HepG2 (cell line): ENCODE results near the gene IFT122. TPM values are rescaled to one million over a fixed set of nuclear protein-coding genes. Genes with fewer than 3 reads are reported as not detected.

Source experiments
- ASH2L ChIP-seq: fragments of 300-600, 200-600 bp; sonication (generic); IDR thresholded peaks from 2 replicates; pipeline ENCODE4 v1.7.0; 2017; ENCODE audit warnings: low read depth, mild to moderate bottlenecking, moderate library complexity, mixed read lengths, low read length; ENCODE audit not compliant: insufficient read length
- CREB1 ChIP-seq, 2 experiments: fragments of 450-650 bp in 1 of 2; IDR thresholded peaks; 2 replicates each; pipeline ENCODE4 v1.6.1; 2016 to 2017; ENCODE audit warnings: control low read depth in 1 of 2, mild to moderate bottlenecking in 1 of 2, missing compliant biosample characterization in 1 of 2, missing genetic modification characterization in 1 of 2
- FOXJ3 ChIP-seq: sonication (generic); formaldehyde crosslinking; IDR thresholded peaks from 2 replicates; pipeline ENCODE4 v1.4.0; 2020; ENCODE audit warnings: missing genetic modification reagents, mild to moderate bottlenecking, borderline replicate concordance
- HMG20A ChIP-seq: IDR thresholded peaks from 2 replicates; pipeline ENCODE4 v1.6.1; 2016; ENCODE audit warnings: borderline replicate concordance
- HOXD1 ChIP-seq: sonication (generic); formaldehyde crosslinking; IDR thresholded peaks from 2 replicates; pipeline ENCODE4 v1.5.0; 2020; ENCODE audit warnings: missing genetic modification reagents
- IKZF1 ChIP-seq: fragments of 450-650 bp; IDR thresholded peaks from 2 replicates; pipeline ENCODE4 v1.7.1; 2016
- KAT8 ChIP-seq: IDR thresholded peaks from 2 replicates; pipeline ENCODE4 v1.6.1; 2016; ENCODE audit warnings: missing genetic modification reagents, missing compliant biosample characterization
- NR2F6 ChIP-seq, 2 experiments: IDR thresholded peaks; 2 replicates each; pipeline ENCODE4 v1.6.1; 2016; ENCODE audit warnings: antibody characterized with exemption in 1 of 2, mild to moderate bottlenecking in 1 of 2
- PAF1 ChIP-seq: IDR thresholded peaks from 2 replicates; pipeline ENCODE4 v1.6.1; 2016; ENCODE audit warnings: missing genetic modification reagents, missing compliant biosample characterization
- SALL2 ChIP-seq: sonication (generic); formaldehyde crosslinking; IDR thresholded peaks from 2 replicates; pipeline ENCODE4 v1.8.1; 2023; ENCODE audit warnings: mild to moderate bottlenecking, missing genetic modification reagents, inconsistent platforms
- SMAD3 ChIP-seq: sonication (generic); formaldehyde crosslinking; IDR thresholded peaks from 2 replicates; pipeline ENCODE4 v1.4.0; 2020; ENCODE audit warnings: missing genetic modification reagents
- ZKSCAN8 ChIP-seq: IDR thresholded peaks from 2 replicates; pipeline ENCODE4 v1.6.1; 2016; ENCODE audit warnings: borderline replicate concordance, missing genetic modification reagents, missing compliant biosample characterization
- ZNF253 ChIP-seq: sonication (generic); formaldehyde crosslinking; IDR thresholded peaks from 2 replicates; pipeline ENCODE4 v1.8.0; 2022; ENCODE audit warnings: mild to moderate bottlenecking, missing genetic modification reagents, borderline replicate concordance
- ZNF543 ChIP-seq: sonication (generic); formaldehyde crosslinking; IDR thresholded peaks from 2 replicates; pipeline ENCODE4 v1.4.0; 2020; ENCODE audit warnings: mild to moderate bottlenecking, missing genetic modification reagents
- ZNF780A ChIP-seq: sonication (generic); formaldehyde crosslinking; IDR thresholded peaks from 2 replicates; pipeline ENCODE4 v1.8.0; 2022; ENCODE audit warnings: mild to moderate bottlenecking, missing genetic modification reagents, moderate library complexity
- ZNF816 ChIP-seq: sonication (generic); formaldehyde crosslinking; IDR thresholded peaks from 2 replicates; pipeline ENCODE4 v1.8.0; 2022; ENCODE audit warnings: missing genetic modification reagents, mild to moderate bottlenecking, borderline replicate concordance
- polyA plus RNA-seq, 8 experiments: library from polyadenylated mRNA; depleted of rRNA in 3 of 8; stranded (reverse) in 7 of 8; unstranded in 1 of 8; fragments of >200 nt; fragmentation: Illumina TruSeq in 4 of 8; extraction: Trizol in 4 of 8; gene quantifications; 2 replicates each; pipeline versions ENCODE4 v1.2.1 to v1.2.3, GENCODE V29; 2011 to 2016; ENCODE audit warnings: low read depth in 4 of 8, missing spikeins in 1 of 8, mixed read lengths in 1 of 8; ENCODE audit not compliant: insufficient read depth in 1 of 8
- total RNA-seq, 5 experiments: library from RNA; depleted of rRNA; stranded (reverse); fragments of >200 nt; fragmentation: Illumina TruSeq; extraction: Trizol; gene quantifications; 2 replicates each; pipeline ENCODE4 v1.2.3, GENCODE V29; 2016; ENCODE audit warnings: low read depth in 1 of 5
- TF ChIP-seq, protein P1 (sequence below): sonication (generic); formaldehyde crosslinking; IDR thresholded peaks from 2 replicates; pipeline ENCODE4 v1.4.0; 2020; ENCODE audit warnings: missing genetic modification reagents
- TF ChIP-seq, protein P2 (sequence below): sonication (generic); formaldehyde crosslinking; IDR thresholded peaks from 2 replicates; pipeline ENCODE4 v1.5.0; 2020; ENCODE audit warnings: mild to moderate bottlenecking, missing genetic modification reagents, borderline replicate concordance
- TF ChIP-seq, protein P3 (sequence below): sonication (generic); formaldehyde crosslinking; IDR thresholded peaks from 2 replicates; pipeline ENCODE4 v1.5.0; 2020; ENCODE audit warnings: missing genetic modification reagents
- TF ChIP-seq, protein P4 (sequence below): sonication (generic); formaldehyde crosslinking; IDR thresholded peaks from 2 replicates; pipeline ENCODE4 v1.5.0; 2020; ENCODE audit warnings: mild to moderate bottlenecking, missing genetic modification reagents

Gene IFT122
- total and polyA plus RNA-seq, 2 of the 13 experiments (the other 11 are each of a cell fraction or from before 2014, with no cell fraction given), result 10.1 to 10.3 TPM

DNA sequence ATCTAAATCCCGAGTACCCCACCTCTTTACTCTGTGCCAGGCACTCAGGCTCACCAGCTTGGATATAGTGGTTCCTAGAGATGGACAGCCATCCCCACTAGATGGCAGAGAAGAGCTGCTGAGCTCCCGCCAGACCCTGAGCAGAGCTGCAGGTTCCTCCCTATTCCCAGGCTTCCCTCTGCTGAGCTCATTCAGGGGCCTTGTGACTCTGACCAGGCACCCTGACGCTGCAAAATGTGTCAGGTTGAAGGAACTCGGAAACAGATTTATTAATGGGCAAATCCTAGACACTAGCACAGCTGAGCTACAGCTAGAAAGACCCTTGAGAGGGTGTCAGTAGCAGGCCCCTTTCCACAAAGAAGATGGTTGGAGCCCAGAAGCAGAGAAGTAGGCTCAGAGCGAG lies 50.2 kb downstream of the IFT122 start (continued):
- TF ChIP-seq, protein P1, sequence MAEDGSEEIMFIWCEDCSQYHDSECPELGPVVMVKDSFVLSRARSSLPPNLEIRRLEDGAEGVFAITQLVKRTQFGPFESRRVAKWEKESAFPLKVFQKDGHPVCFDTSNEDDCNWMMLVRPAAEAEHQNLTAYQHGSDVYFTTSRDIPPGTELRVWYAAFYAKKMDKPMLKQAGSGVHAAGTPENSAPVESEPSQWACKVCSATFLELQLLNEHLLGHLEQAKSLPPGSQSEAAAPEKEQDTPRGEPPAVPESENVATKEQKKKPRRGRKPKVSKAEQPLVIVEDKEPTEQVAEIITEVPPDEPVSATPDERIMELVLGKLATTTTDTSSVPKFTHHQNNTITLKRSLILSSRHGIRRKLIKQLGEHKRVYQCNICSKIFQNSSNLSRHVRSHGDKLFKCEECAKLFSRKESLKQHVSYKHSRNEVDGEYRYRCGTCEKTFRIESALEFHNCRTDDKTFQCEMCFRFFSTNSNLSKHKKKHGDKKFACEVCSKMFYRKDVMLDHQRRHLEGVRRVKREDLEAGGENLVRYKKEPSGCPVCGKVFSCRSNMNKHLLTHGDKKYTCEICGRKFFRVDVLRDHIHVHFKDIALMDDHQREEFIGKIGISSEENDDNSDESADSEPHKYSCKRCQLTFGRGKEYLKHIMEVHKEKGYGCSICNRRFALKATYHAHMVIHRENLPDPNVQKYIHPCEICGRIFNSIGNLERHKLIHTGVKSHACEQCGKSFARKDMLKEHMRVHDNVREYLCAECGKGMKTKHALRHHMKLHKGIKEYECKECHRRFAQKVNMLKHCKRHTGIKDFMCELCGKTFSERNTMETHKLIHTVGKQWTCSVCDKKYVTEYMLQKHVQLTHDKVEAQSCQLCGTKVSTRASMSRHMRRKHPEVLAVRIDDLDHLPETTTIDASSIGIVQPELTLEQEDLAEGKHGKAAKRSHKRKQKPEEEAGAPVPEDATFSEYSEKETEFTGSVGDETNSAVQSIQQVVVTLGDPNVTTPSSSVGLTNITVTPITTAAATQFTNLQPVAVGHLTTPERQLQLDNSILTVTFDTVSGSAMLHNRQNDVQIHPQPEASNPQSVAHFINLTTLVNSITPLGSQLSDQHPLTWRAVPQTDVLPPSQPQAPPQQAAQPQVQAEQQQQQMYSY, result no peak
- TF ChIP-seq FOXJ3 (CRISPR knock-in tag), result no peak
- TF ChIP-seq, protein P2, sequence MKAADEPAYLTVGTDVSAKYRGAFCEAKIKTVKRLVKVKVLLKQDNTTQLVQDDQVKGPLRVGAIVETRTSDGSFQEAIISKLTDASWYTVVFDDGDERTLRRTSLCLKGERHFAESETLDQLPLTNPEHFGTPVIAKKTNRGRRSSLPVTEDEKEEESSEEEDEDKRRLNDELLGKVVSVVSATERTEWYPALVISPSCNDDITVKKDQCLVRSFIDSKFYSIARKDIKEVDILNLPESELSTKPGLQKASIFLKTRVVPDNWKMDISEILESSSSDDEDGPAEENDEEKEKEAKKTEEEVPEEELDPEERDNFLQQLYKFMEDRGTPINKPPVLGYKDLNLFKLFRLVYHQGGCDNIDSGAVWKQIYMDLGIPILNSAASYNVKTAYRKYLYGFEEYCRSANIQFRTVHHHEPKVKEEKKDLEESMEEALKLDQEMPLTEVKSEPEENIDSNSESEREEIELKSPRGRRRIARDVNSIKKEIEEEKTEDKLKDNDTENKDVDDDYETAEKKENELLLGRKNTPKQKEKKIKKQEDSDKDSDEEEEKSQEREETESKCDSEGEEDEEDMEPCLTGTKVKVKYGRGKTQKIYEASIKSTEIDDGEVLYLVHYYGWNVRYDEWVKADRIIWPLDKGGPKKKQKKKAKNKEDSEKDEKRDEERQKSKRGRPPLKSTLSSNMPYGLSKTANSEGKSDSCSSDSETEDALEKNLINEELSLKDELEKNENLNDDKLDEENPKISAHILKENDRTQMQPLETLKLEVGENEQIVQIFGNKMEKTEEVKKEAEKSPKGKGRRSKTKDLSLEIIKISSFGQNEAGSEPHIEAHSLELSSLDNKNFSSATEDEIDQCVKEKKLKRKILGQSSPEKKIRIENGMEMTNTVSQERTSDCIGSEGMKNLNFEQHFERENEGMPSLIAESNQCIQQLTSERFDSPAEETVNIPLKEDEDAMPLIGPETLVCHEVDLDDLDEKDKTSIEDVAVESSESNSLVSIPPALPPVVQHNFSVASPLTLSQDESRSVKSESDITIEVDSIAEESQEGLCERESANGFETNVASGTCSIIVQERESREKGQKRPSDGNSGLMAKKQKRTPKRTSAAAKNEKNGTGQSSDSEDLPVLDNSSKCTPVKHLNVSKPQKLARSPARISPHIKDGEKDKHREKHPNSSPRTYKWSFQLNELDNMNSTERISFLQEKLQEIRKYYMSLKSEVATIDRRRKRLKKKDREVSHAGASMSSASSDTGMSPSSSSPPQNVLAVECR (CRISPR knock-in tag), result peak; percentile 38; the same call in 1 of the 2 replicates
- no peak for TF ChIP-seq ZNF816 (CRISPR knock-in tag)
- no peak for TF ChIP-seq CREB1 (IDR thresholded peaks at IDR 0.05)
- no peak for TF ChIP-seq CREB1 (CRISPR knock-in tag; IDR thresholded peaks at IDR 0.05)
- TF ChIP-seq, protein P3, sequence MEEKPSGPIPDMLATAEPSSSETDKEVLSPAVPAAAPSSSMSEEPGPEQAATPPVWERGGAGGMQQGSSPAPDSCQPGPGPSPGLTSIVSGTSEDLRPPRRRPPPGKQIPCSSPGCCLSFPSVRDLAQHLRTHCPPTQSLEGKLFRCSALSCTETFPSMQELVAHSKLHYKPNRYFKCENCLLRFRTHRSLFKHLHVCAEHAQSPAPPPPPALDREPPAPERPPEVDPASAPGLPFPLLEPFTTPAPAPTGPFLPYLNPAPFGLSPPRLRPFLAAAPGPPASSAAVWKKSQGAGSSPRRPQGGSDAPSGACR, result no peak
- no peak for TF ChIP-seq HOXD1 (CRISPR knock-in tag)
- no peak for TF ChIP-seq ASH2L
- TF ChIP-seq ZKSCAN8 (CRISPR knock-in tag), result peak; percentile 85; the same call in 1 of the 2 replicates
- peak; percentile 38; the same call in 1 of the 2 replicates for TF ChIP-seq SALL2
- TF ChIP-seq, protein P4, sequence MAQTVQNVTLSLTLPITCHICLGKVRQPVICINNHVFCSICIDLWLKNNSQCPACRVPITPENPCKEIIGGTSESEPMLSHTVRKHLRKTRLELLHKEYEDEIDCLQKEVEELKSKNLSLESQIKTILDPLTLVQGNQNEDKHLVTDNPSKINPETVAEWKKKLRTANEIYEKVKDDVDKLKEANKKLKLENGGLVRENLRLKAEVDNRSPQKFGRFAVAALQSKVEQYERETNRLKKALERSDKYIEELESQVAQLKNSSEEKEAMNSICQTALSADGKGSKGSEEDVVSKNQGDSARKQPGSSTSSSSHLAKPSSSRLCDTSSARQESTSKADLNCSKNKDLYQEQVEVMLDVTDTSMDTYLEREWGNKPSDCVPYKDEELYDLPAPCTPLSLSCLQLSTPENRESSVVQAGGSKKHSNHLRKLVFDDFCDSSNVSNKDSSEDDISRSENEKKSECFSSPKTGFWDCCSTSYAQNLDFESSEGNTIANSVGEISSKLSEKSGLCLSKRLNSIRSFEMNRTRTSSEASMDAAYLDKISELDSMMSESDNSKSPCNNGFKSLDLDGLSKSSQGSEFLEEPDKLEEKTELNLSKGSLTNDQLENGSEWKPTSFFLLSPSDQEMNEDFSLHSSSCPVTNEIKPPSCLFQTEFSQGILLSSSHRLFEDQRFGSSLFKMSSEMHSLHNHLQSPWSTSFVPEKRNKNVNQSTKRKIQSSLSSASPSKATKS, result no peak
- TF ChIP-seq KAT8, result peak; percentile 62; the same call in 1 of the 2 replicates
- TF ChIP-seq SMAD3 (CRISPR knock-in tag), result peak; percentile 88
- TF ChIP-seq ZNF780A (CRISPR knock-in tag), result no peak
- no peak for TF ChIP-seq NR2F6 (IDR thresholded peaks at IDR 0.05)
- TF ChIP-seq NR2F6 (CRISPR knock-in tag; IDR thresholded peaks at IDR 0.05), result peak; percentile 32; the same call in 1 of the 2 replicates
- TF ChIP-seq ZNF253 (CRISPR knock-in tag), result no peak
- no peak for TF ChIP-seq HMG20A (CRISPR knock-in tag)
- TF ChIP-seq IKZF1, result no peak
- no peak for TF ChIP-seq PAF1 (CRISPR knock-in tag)
- TF ChIP-seq ZNF543, result no peak
